ENCODE measurements around the gene HBE1.

HBE1 gene

GRCh38 chr11:5232176-5232575, 37.6 kb downstream of the HBE1 start:
- DNase-seq: no peak

- DNase-seq: no peak
These were observed 38.6 kb downstream of the HBE1 start for GRCh38 chr11:5231111-5231510.

- DNase-seq: no peak
These were observed 39.5 kb downstream of the HBE1 start for GRCh38 chr11:5230266-5230665.

- no peak for DNase-seq
These were observed 39.9 kb downstream of the HBE1 start for GRCh38 chr11:5229796-5230195.

GRCh38 chr11:5229356-5229755, 40.4 kb downstream of the HBE1 start:
- no peak for DNase-seq

GRCh38 chr11:5228124-5228523, 41.6 kb downstream of the HBE1 start:
- no peak for DNase-seq

- peak; percentile 67 for DNase-seq
These were observed 42.1 kb downstream of the HBE1 start for GRCh38 chr11:5227681-5228080.

GRCh38 chr11:5226732-5227310, 42.9 kb downstream of the HBE1 start, which contains the start of gene HBB:
Gene HBB (minus strand): TSS chr11:5227071. CDS start chr11:5227021, 50 bp downstream.
- DNase-seq: peak; percentile 93

- DNase-seq: peak; percentile 84
These were observed 44.3 kb downstream of the HBE1 start for GRCh38 chr11:5225480-5225871.

GRCh38 chr11:5224538-5225479, 44.9 kb downstream of the HBE1 start:
- DNase-seq: peak; percentile 83

GRCh38 chr11:5223686-5224085, 46.1 kb downstream of the HBE1 start:
- peak; percentile 73 for DNase-seq

- DNase-seq: peak; percentile 41
These were observed 46.6 kb downstream of the HBE1 start for GRCh38 chr11:5223146-5223545.

Data from hematopoietic multipotent progenitor cell treated with erythropoietin and hydrocortisone succinate and interleukin-3 and kit ligand, for 6 days (in vitro differentiated cells).